Activated CD8-positive, alpha-beta T cell treated with anti-CD3 and anti-CD28 coated beads for 36 hours (primary cell): ENCODE measurements around the gene MEIS3. TPM values are rescaled to one million over a fixed set of nuclear protein-coding genes. Genes with fewer than 3 reads are reported as not detected.

Experiments used
- ATAC-seq: fragments of 200-7000 bp; cut with Tn5 transposase; one replicate; pipeline ENCODE4 v1.10.0; 2021; ENCODE audit warnings: mild to moderate bottlenecking, moderate library complexity
- CTCF ChIA-PET: fragments of 350-600 bp; sonication (Branson Sonifier 250); formaldehyde crosslinking; loops from one replicate; lab custom pipeline; 2021; ENCODE audit warnings: antibody characterized with exemption; lab: Charles Lee
- POLR2A ChIA-PET: fragments of 350-600 bp; sonication (Branson Sonifier 250); formaldehyde crosslinking; loops from one replicate; lab custom pipeline; 2021; ENCODE audit warnings: antibody characterized with exemption; lab: Charles Lee
- DNase-seq: peaks from one replicate; pipeline ENCODE4 v3.0.0-alpha.2; 2020
- H3K27ac Mint-ChIP-seq: one replicate; pipeline ENCODE4 v1.8.0; 2021; ENCODE audit warnings: mild to moderate bottlenecking, mixed read lengths
- H3K27me3 Mint-ChIP-seq: one replicate; pipeline ENCODE4 v1.8.0; 2021; ENCODE audit warnings: mixed read lengths
- H3K36me3 Mint-ChIP-seq: one replicate; pipeline ENCODE4 v1.8.0; 2021; ENCODE audit warnings: low read depth, mixed read lengths
- H3K4me1 Mint-ChIP-seq: one replicate; pipeline ENCODE4 v1.8.0; 2021; ENCODE audit warnings: low read depth, mixed read lengths
- H3K4me3 Mint-ChIP-seq: one replicate; pipeline ENCODE4 v1.8.0; 2021; ENCODE audit warnings: mild to moderate bottlenecking, moderate library complexity, mixed read lengths
- H3K9me3 Mint-ChIP-seq: one replicate; pipeline ENCODE4 v1.8.0; 2021; ENCODE audit warnings: mixed read lengths
- CTCF ChIP-seq: fragments of 200-600 bp; IDR thresholded peaks from one replicate; pipeline ENCODE4 v1.8.0; 2022; ENCODE audit warnings: antibody characterized with exemption, mild to moderate bottlenecking
- intact Hi-C: fragments of 100-400 bp; cut with micrococcal nuclease; formaldehyde crosslinking; loops from one replicate; pipeline ENCODE4 v1.10.0; 2022
- total RNA-seq, 2 experiments: library from RNA; stranded (reverse); gene quantifications; one replicate each; pipeline ENCODE4 v1.2.3, GENCODE V29; 2021

The MEIS3 gene
- total RNA-seq, 2 experiments from 2014 or later = not detected

- ATAC-seq (no peak), DNase-seq (no peak)
- no peak for TF ChIP-seq CTCF
- intact Hi-C loops = no loop called here
- Mint-ChIP-seq H3K9me3 (no peaks in the 10 kb centered on the region), H3K27me3 (peaks cover 41% of the 10 kb centered on the region), H3K36me3 (no peaks in the 10 kb centered on the region), H3K4me1 (peaks cover 24% of the 10 kb centered on the region), H3K27ac (no peak overlapping the region), H3K4me3 (peak overlapping the region; percentile 65)
- ChIA-PET CTCF (interaction anchor here (0.6 to 4.3 kb wide), 17 partner anchors 7 to 314 kb away, joined by 3 to 24 read pairs (median 5); partner anchors contain the start of genes DHX34, KPTN and NAPA), POLR2A (interaction anchor here (1.2 to 1.6 kb wide), 4 partner anchors 43 to 315 kb away, joined by 3 to 4 read pairs (median 4); partner anchors contain the start of genes INAFM1 and NOP53)
Measured at GRCh38 chr19:47429140-47429793, 9.9 kb upstream of the MEIS3 start.

GRCh38 chr19:47428177-47428894 lies 9.0 kb upstream of the MEIS3 start:
- H3K4me1 Mint-ChIP-seq = peaks cover 24% of the 10 kb centered on the region
- no peak for TF ChIP-seq CTCF
- intact Hi-C loops = no loop called here
- ChIA-PET POLR2A (interaction anchor here (1.5 to 1.6 kb wide), 2 partner anchors 154 to 285 kb away, joined by 3 to 4 read pairs; partner anchors contain the start of gene INAFM1), CTCF (interaction anchor here (0.6 to 4.3 kb wide), 26 partner anchors 8 to 337 kb away, joined by 3 to 24 read pairs (median 4); partner anchors contain the start of genes DHX34, KPTN and NAPA)
- ATAC-seq (peak; percentile 88), DNase-seq (peak; percentile 97)
- no peak overlapping the region for H3K4me3 Mint-ChIP-seq
- H3K27me3 Mint-ChIP-seq = peaks cover 43% of the 10 kb centered on the region
- no peak overlapping the region for H3K27ac Mint-ChIP-seq
- H3K9me3 Mint-ChIP-seq = no peaks in the 10 kb centered on the region
- H3K36me3 Mint-ChIP-seq = no peaks in the 10 kb centered on the region

- POLR2A ChIA-PET = interaction anchor here (1.5 to 1.6 kb wide), 2 partner anchors 153 to 285 kb away, joined by 3 to 4 read pairs; partner anchors contain the start of gene INAFM1
- H3K27ac Mint-ChIP-seq = no peak overlapping the region
- DNase-seq (peak; percentile 78), ATAC-seq (peak; percentile 54)
- H3K4me1 Mint-ChIP-seq = peaks cover 18% of the 10 kb centered on the region
- intact Hi-C loops = no loop called here
- H3K27me3 Mint-ChIP-seq = peaks cover 51% of the 10 kb centered on the region
- no peaks in the 10 kb centered on the region for H3K9me3 Mint-ChIP-seq
- peak; percentile 86 for TF ChIP-seq CTCF
- CTCF ChIA-PET = interaction anchor here (0.7 to 4.3 kb wide), 22 partner anchors 9 to 316 kb away, joined by 3 to 24 read pairs (median 5); partner anchors contain the start of genes DHX34, KPTN and NAPA
- H3K36me3 Mint-ChIP-seq = no peaks in the 10 kb centered on the region
- no peak overlapping the region for H3K4me3 Mint-ChIP-seq
Measured at GRCh38 chr19:47427241-47428176, 8.2 kb upstream of the MEIS3 start.

GRCh38 chr19:47423203-47423882 lies 4.0 kb upstream of the MEIS3 start:
- intact Hi-C loops = no loop called here
- Mint-ChIP-seq H3K27me3 (peaks cover 59% of the 10 kb centered on the region), H3K4me1 (peaks cover 18% of the 10 kb centered on the region), H3K4me3 (no peak overlapping the region), H3K9me3 (no peaks in the 10 kb centered on the region), H3K27ac (no peak overlapping the region), H3K36me3 (no peaks in the 10 kb centered on the region)
- DNase-seq (no peak), ATAC-seq (no peak)
- CTCF ChIA-PET = no interaction called here
- POLR2A ChIA-PET = no interaction called here
- no peak for TF ChIP-seq CTCF
